Ascending aorta (tissue), 2 donors: Measurements from ENCODE around the gene ORAI1. TPM values are rescaled to one million over a fixed set of nuclear protein-coding genes. Genes with fewer than 3 reads are reported as not detected.

ENCODE experiments used
- DNase-seq, 2 donors: peaks; one replicate each; pipeline ENCODE4 v3.0.0-alpha.2; 2019; ENCODE audit warnings: low spot score in 2 of 2
- H3K27ac ChIP-seq, 2 donors: fragments of 200-600 bp; sonication (generic); one replicate each; pipeline ENCODE4 v1.5.1; 2016 to 2017; ENCODE audit warnings: mild to moderate bottlenecking in 1 of 2
- H3K27me3 ChIP-seq: fragments of 200-600 bp; sonication (generic); one replicate; pipeline ENCODE4 v1.5.1; 2017
- H3K36me3 ChIP-seq, 2 donors: fragments of 200-600 bp; sonication (generic); one replicate each; pipeline ENCODE4 v1.5.1; 2016
- H3K4me1 ChIP-seq, 2 donors: fragments of 200-600 bp; sonication (generic); one replicate each; pipeline ENCODE4 v1.5.1; 2016 to 2017; ENCODE audit warnings: mild to moderate bottlenecking in 1 of 2
- H3K4me3 ChIP-seq, 2 donors: fragments of 200-600 bp; sonication (generic); one replicate each; pipeline ENCODE4 v1.5.1; 2016 to 2017; ENCODE audit warnings: mild to moderate bottlenecking in 1 of 2
- H3K9me3 ChIP-seq, 2 donors: fragments of 200-600 bp; sonication (generic); one replicate each; pipeline ENCODE4 v1.5.1; 2016
- intact Hi-C: fragments of 100-400 bp; cut with DNase I; formaldehyde crosslinking; loops from one replicate; pipeline ENCODE4 v1.15.1; 2023
- total RNA-seq: library from RNA; depleted of rRNA; stranded (reverse); fragments of >200 nt; gene quantifications from one replicate; pipeline ENCODE4 v1.1.0, GENCODE V29; 2016
- TF ChIP-seq, protein P1 (sequence below), 3 experiments: fragments of 200-600 bp in 2 of 3; fragments of 450-650 bp in 1 of 3; sonication (generic) in 2 of 3; IDR thresholded peaks; one replicate each; pipeline ENCODE4 v1.5.1; 2016 to 2019; ENCODE audit warnings: antibody characterized with exemption in 3 of 3, mild to moderate bottlenecking in 1 of 3, moderate library complexity in 1 of 3

The ORAI1 gene
- total RNA-seq, 1 donor from 2014 or later, result 24.6 TPM

DNA sequence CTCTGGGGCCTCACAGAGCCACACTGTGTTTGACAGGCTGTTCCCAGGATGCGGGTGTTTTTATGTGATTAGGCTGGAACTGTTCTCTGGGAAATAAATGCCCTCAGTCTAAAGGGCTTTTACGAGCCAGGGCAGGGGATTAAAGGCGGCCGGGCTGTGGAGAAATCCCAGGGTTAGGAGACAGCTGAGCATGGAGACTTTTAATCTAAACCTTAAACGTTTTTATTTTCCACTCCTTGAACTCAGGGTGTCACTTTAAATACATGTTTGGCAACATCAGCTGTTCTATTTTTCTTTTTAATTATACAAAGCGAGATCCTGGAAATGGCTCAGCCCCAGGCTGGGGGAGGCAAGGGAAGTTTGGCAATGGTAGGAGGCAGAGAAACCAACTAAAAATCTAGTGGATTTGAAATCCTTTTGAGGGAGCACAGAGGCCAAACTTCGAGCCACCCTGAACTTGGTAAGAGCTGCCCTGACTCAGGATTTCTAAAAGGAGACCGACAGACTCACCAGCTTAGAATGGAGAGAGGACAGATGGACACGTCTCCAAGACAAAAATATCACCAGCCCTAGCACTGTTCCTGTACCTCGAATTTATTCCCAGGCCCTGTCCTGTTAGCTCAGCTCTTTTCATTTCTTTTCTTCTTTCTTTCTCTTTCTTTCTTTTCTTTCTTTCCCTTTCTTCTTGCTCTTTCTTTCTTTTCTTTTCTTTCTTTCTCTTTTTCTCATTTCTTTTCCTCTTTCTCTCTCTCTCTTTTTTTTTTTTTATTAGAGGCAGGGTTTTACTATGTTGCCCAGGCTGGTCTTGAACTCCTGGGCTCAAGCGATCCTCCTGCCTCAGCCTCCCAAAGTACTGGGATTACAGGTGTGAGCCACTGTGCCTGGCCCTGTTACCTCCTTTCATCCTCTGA is 15.8 kb upstream of the ORAI1 start:
- TF ChIP-seq, protein P1, sequence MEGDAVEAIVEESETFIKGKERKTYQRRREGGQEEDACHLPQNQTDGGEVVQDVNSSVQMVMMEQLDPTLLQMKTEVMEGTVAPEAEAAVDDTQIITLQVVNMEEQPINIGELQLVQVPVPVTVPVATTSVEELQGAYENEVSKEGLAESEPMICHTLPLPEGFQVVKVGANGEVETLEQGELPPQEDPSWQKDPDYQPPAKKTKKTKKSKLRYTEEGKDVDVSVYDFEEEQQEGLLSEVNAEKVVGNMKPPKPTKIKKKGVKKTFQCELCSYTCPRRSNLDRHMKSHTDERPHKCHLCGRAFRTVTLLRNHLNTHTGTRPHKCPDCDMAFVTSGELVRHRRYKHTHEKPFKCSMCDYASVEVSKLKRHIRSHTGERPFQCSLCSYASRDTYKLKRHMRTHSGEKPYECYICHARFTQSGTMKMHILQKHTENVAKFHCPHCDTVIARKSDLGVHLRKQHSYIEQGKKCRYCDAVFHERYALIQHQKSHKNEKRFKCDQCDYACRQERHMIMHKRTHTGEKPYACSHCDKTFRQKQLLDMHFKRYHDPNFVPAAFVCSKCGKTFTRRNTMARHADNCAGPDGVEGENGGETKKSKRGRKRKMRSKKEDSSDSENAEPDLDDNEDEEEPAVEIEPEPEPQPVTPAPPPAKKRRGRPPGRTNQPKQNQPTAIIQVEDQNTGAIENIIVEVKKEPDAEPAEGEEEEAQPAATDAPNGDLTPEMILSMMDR (IDR thresholded peaks at IDR 0.05), result no peak
- peak overlapping the region in 1 of 2 donors; percentile 12 for H3K4me3 ChIP-seq
- no peaks in the 10 kb centered on the region for H3K9me3 ChIP-seq
- intact Hi-C loops, result no loop called here
- H3K4me1 ChIP-seq, result peaks cover 5 to 7% of the 10 kb centered on the region in 2 donors
- no peaks in the 10 kb centered on the region for H3K36me3 ChIP-seq
- peak overlapping the region; percentile 69 to 82 for H3K27ac ChIP-seq
- no peak for DNase-seq
- H3K27me3 ChIP-seq, result no peaks in the 10 kb centered on the region

DNA sequence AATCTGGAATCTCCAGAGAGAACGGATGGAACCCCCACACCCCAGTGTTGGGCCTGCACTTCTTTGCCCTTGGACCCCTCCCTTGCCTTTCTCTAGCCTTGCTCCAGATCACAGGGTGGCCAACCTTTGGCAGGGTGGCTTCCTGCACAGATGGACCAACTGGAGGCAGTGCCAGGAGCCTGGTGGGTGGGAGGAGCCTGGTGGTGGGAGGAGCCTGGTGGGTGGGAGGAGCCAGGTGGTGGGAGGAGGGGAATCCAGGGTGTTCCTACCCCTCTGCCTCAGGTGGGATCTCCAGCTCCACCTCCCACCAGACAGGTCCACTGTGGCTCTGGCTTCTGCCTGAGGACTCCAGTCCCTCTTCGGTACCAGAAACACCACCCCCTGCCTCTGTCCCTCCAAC is 15.0 kb upstream of the ORAI1 start:
- intact Hi-C loops, result no loop called here
- H3K36me3 ChIP-seq, result no peaks in the 10 kb centered on the region
- TF ChIP-seq, protein P1 (IDR thresholded peaks at IDR 0.05), result no peak
- H3K27ac ChIP-seq, result peak overlapping the region; percentile 69 to 82
- no peak for DNase-seq
- no peaks in the 10 kb centered on the region for H3K9me3 ChIP-seq
- no peak overlapping the region for H3K4me3 ChIP-seq
- H3K4me1 ChIP-seq, result peaks cover 5 to 7% of the 10 kb centered on the region in 2 donors
- no peaks in the 10 kb centered on the region for H3K27me3 ChIP-seq

DNA sequence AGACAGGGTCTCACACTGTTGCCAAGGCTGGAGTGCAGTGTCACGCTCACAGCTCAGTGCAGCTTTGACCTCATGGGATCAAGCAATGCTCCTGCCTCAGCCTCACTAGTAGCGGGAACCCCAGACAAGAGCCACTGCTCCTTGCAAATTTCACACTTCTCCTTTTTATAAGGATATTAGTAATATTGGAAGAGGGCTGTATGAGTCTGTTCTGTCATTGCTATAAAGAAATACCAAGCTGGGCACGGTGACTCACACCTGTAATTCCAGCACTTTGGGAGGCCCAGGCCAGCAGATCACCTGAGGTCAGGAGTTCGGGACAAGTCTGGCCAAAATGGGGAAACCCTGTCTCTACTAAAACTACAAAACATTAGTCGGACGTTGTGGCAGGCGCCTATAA is 12.9 kb upstream of the ORAI1 start:
- TF ChIP-seq, protein P1 (IDR thresholded peaks at IDR 0.05), result no peak
- Histone ChIP-seq H3K27me3 (no peaks in the 10 kb centered on the region), H3K9me3 (no peaks in the 10 kb centered on the region), H3K36me3 (no peaks in the 10 kb centered on the region), H3K4me1 (peaks cover 5 to 7% of the 10 kb centered on the region in 2 donors), H3K27ac (no peak overlapping the region), H3K4me3 (no peak overlapping the region)
- no peak for DNase-seq
- intact Hi-C loops, result no loop called here

DNA sequence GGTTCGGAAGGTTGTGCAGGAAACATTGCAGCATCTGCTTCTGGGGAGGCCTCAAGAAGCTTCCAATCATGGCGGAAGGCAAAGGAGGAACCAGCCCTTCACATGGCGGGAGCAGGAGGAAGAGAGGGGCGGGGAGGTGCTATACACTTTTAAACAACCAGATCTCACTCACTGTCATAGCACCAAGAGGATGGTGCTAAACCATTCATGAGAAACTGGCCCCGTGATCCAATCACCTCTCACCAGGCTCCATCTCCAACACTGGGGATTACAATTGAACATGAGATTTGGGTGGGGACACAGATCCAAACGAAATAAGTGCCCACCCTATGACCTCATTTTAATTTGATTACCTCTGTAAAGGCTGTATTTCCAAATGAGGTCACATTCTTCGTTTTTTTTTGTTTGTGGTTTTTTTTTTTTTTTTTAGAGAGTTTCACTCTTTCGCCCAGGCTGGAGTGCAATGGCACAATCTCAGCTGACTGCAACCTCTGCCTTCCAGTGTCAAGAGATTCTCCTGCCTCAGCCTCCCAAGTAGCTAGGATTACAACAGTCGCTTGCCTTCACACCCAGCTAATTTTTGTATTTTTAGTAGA is 11.4 kb upstream of the ORAI1 start:
- Histone ChIP-seq H3K4me3 (no peak overlapping the region), H3K4me1 (peaks cover 5 to 11% of the 10 kb centered on the region in 2 donors), H3K27ac (no peak overlapping the region), H3K36me3 (no peaks in the 10 kb centered on the region), H3K9me3 (no peaks in the 10 kb centered on the region), H3K27me3 (no peaks in the 10 kb centered on the region)
- TF ChIP-seq, protein P1 (IDR thresholded peaks at IDR 0.05), result no peak
- intact Hi-C loops, result no loop called here
- DNase-seq, result no peak

DNA sequence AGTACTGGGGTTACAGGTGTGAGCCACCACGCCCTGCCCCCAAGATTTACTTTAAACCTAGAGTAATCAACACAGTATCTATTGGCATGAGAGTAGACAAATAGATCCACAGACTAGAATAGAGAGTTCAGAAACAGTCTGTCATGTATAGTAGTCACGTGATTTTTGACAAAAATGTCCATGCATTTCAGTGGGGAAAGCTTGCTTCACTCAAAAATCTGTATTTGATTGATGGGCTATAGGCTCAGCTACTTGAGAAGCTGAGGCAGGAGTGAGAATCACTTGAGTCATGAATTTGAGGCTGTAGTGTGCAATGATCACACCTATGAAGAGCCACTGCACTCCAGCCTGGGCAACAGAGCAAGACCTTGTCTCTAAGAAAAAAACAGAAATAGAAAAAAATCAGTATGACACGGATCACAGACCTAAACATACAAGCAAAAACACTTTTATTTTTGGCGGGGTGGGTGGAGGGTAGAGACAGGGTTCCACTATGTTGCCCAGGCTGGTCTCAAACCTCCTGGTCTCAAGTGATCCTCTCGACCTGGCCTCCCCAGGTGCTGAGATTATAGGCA is 7.6 kb upstream of the ORAI1 start:
- TF ChIP-seq, protein P1 (IDR thresholded peaks at IDR 0.05), result no peak
- peaks cover 0 to 4% of the 10 kb centered on the region in 2 donors for H3K4me1 ChIP-seq
- H3K4me3 ChIP-seq, result no peak overlapping the region
- no peak for DNase-seq
- H3K27me3 ChIP-seq, result no peaks in the 10 kb centered on the region
- intact Hi-C loops, result no loop called here
- H3K9me3 ChIP-seq, result no peaks in the 10 kb centered on the region
- H3K36me3 ChIP-seq, result no peaks in the 10 kb centered on the region
- H3K27ac ChIP-seq, result no peak overlapping the region
